Loucy (cell line): Measurements from ENCODE around the gene SPNS3.

Source experiments
- CTCF ChIP-seq: fragments of 200-600 bp; sonication (generic); conservative IDR thresholded peaks from 2 replicates; pipeline ENCODE4 v1.5.1; 2014; ENCODE audit warnings: mild to moderate bottlenecking, antibody characterized with exemption, low read length
- EZH2phosphoT487 ChIP-seq: fragments of 200-600 bp; IDR thresholded peaks from 2 replicates; pipeline ENCODE4 v1.6.1; 2018; ENCODE audit warnings: antibody characterized with exemption, mild to moderate bottlenecking, moderate library complexity, borderline replicate concordance

- TF ChIP-seq CTCF (no peak), EZH2phosphoT487 (no peak)
Observed at GRCh38 chr17:4472286-4472685, 38.5 kb downstream of the SPNS3 start.
